Mucosa of descending colon (tissue), 3 donors: ENCODE results near the gene MECR. TPM values are rescaled to one million over a fixed set of nuclear protein-coding genes. Genes with fewer than 3 reads are reported as not detected.
"Not testable (repeated sequence)": the region's sequence is repeated elsewhere in the genome, so short reads cannot be mapped to it uniquely, and the experiment has no call there.

Experiments used
- ATAC-seq: fragments of 200-7000 bp; cut with Tn5 transposase; one replicate; pipeline ENCODE4 v1.9.1; 2020; ENCODE audit warnings: mild to moderate bottlenecking, moderate library complexity
- DNase-seq, 3 donors: peaks; one replicate each; pipeline ENCODE4 v3.0.0-alpha.2; 2020
- H3K36me3 ChIP-seq: fragments of 200-600 bp; one replicate; pipeline ENCODE4 v1.8.0; 2021; ENCODE audit warnings: low read depth, mild to moderate bottlenecking
- H3K4me1 ChIP-seq: fragments of 200-600 bp; one replicate; pipeline ENCODE4 v1.8.0; 2021; ENCODE audit warnings: low read depth, mild to moderate bottlenecking
- H3K4me3 ChIP-seq: fragments of 200-600 bp; one replicate; pipeline ENCODE4 v1.8.0; 2021; ENCODE audit warnings: mild to moderate bottlenecking
- H3K9me3 ChIP-seq: fragments of 200-600 bp; one replicate; pipeline ENCODE4 v1.8.0; 2021; ENCODE audit warnings: mild to moderate bottlenecking
- CTCF ChIP-seq: fragments of 200-600 bp; IDR thresholded peaks from one replicate; pipeline ENCODE4 v1.8.0; 2022; ENCODE audit warnings: antibody characterized with exemption, mild to moderate bottlenecking
- intact Hi-C, 2 donors: fragments of 100-400 bp; cut with DNase I in 1 of 2; cut with micrococcal nuclease in 1 of 2; formaldehyde crosslinking; loops; one replicate each; pipeline versions ENCODE4 v1.11.0 to v1.11.1; 2022; cut with DNase I, micrococcal nuclease
- total RNA-seq, 3 donors: library from RNA; stranded (reverse); fragmentation: NEBNext Ultra II Directional in 2 of 3; extraction: Animal tissue kit (Norgen Biotek cat#: 25700) in 2 of 3; gene quantifications; one replicate each; pipeline versions ENCODE4 v1.2.1 to v1.2.4, GENCODE V29; 2021 to 2023
- donor health status: DM: no; HTN: no; CAD: no; lungs with moderate emphysema.
- donor health status: DM: no; HTN: no; CAD: no.
- donor health status: DM: no; HTN: yes; CAD: no.

Gene MECR
- total RNA-seq, 3 donors from 2014 or later, result 18.3 to 20.8 (median 19.5) TPM

GRCh38 chr1:29237852-29238619 lies 7.3 kb upstream of the MECR start:
- intact Hi-C loops, result loop anchor here (5.0 to 10.0 kb wide), 3 partner anchors 607 to 1477 kb away; no protein-coding TSS in a partner anchor
- no peaks in the 10 kb centered on the region for H3K36me3 ChIP-seq
- DNase-seq, result peak in 2 of 3 donors; percentile 32 to 55
- H3K4me3 ChIP-seq, result no peak overlapping the region
- no peaks in the 10 kb centered on the region for H3K9me3 ChIP-seq
- peak; percentile 25 for ATAC-seq
- no peak for TF ChIP-seq CTCF
- H3K4me1 ChIP-seq, result peaks cover 21% of the 10 kb centered on the region

- DNase-seq (peak; percentile 21 to 55 (median 52)), ATAC-seq (peak; percentile 11)
- intact Hi-C loops, result loop anchor here (5.0 to 10.0 kb wide), 3 partner anchors 608 to 1478 kb away; no protein-coding TSS in a partner anchor
- H3K36me3 ChIP-seq, result no peaks in the 10 kb centered on the region
- no peak overlapping the region for H3K4me3 ChIP-seq
- TF ChIP-seq CTCF, result no peak
- no peaks in the 10 kb centered on the region for H3K9me3 ChIP-seq
- peaks cover 21% of the 10 kb centered on the region for H3K4me1 ChIP-seq
These were observed 6.5 kb upstream of the MECR start for GRCh38 chr1:29237129-29237821.

GRCh38 chr1:29236712-29237128 lies 6.0 kb upstream of the MECR start:
- Histone ChIP-seq H3K4me1 (peaks cover 21% of the 10 kb centered on the region), H3K9me3 (no peaks in the 10 kb centered on the region), H3K36me3 (no peaks in the 10 kb centered on the region), H3K4me3 (peak overlapping the region; percentile 6)
- no peak for TF ChIP-seq CTCF
- no peak for DNase-seq
- intact Hi-C loops, result loop anchor here (5.0 to 10.0 kb wide), 3 partner anchors 608 to 1478 kb away; no protein-coding TSS in a partner anchor
- ATAC-seq, result no peak

- Histone ChIP-seq H3K36me3 (no peaks in the 10 kb centered on the region), H3K4me3 (peak within 1 kb of the TSS; percentile 6), H3K9me3 (no peaks in the 10 kb centered on the region), H3K4me1 (peaks cover 22% of the 10 kb centered on the region)
- intact Hi-C loops, result loop anchor here (5.0 to 10.0 kb wide), 3 partner anchors 609 to 1479 kb away; no protein-coding TSS in a partner anchor
- peak; percentile 95 for ATAC-seq
- TF ChIP-seq CTCF, result peak; percentile 90
- peak; percentile 81 to 89 (median 82) for DNase-seq
These were observed 5.4 kb upstream of the MECR start, which contains the start of gene PTPRU for GRCh38 chr1:29235955-29236711. PTPRU (plus strand) TSS chr1:29236522; CDS start chr1:29236645, 123 bp downstream.

- H3K4me1 ChIP-seq, result peaks cover 28% of the 10 kb centered on the region
- not testable (repeated sequence) for H3K9me3 ChIP-seq, DNase-seq, ATAC-seq, H3K4me3 ChIP-seq, H3K36me3 ChIP-seq
- intact Hi-C loops, result loop anchor here (5.0 to 10.0 kb wide), 3 partner anchors 610 to 1480 kb away; no protein-coding TSS in a partner anchor
These were observed 4.1 kb upstream of the MECR start for GRCh38 chr1:29234881-29235280.
